Nephron progenitor cell (in vitro differentiated cells): ENCODE measurements around the gene NDUFA3.

Source experiments
- DNase-seq: peaks from one replicate; pipeline ENCODE4 v3.0.0; 2021
- H3K27ac Mint-ChIP-seq: 2 replicates; pipeline ENCODE4 v1.8.0; 2021; ENCODE audit warnings: mild to moderate bottlenecking, moderate library complexity, mixed read lengths
- H3K27me3 Mint-ChIP-seq: 2 replicates; pipeline ENCODE4 v1.8.0; 2021; ENCODE audit warnings: mild to moderate bottlenecking, low read depth, mixed read lengths; ENCODE audit not compliant: poor library complexity
- H3K36me3 Mint-ChIP-seq: 2 replicates; pipeline ENCODE4 v1.8.0; 2021; ENCODE audit warnings: low read depth, mixed read lengths
- H3K4me1 Mint-ChIP-seq: 2 replicates; pipeline ENCODE4 v1.8.0; 2021; ENCODE audit warnings: mixed read lengths
- H3K4me3 Mint-ChIP-seq: 2 replicates; pipeline ENCODE4 v1.8.0; 2021; ENCODE audit warnings: mild to moderate bottlenecking, moderate library complexity, mixed read lengths
- H3K9me3 Mint-ChIP-seq: 2 replicates; pipeline ENCODE4 v1.8.0; 2021; ENCODE audit warnings: mild to moderate bottlenecking, moderate library complexity, mixed read lengths
- TF ChIP-seq, protein P1 (sequence below): fragments of 200-600 bp; sonication (generic); IDR thresholded peaks from 2 replicates; pipeline ENCODE4 v1.5.0; 2021; ENCODE audit warnings: antibody characterized with exemption

Gene NDUFA3

DNA sequence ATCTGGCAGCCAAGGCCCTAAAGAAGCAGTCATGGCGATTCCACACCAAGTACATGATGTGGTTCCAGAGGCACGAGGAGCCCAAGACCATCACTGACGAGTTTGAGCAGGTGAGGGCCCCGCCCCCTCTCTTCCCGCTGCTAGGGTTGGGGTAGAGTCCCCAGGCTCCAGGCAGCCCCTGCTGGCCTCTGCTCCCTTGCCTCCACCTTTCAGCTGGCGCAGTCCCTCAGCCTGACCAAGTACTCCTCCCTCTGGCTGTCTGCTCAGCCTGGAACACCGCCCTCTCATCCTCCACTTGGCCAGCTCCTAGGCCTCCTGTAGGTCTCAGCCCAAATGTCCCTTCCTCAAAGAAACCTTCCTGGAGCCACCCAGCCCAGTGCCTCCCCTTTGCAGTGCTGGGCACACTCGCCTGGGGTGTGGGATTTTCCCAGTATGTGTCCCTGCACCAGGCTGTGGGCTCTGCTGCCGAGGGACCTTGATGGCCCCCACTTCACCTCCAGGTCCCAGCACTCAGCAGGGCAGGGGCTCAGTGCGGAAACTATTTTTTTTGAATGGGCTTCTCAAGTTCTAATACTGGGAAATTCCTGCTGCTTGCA is 51.2 kb downstream of the NDUFA3 start:
- Mint-ChIP-seq H3K4me3 (no peak overlapping the region), H3K36me3 (peaks cover 55% of the 10 kb centered on the region), H3K9me3 (no peaks in the 10 kb centered on the region), H3K4me1 (peaks cover 7% of the 10 kb centered on the region), H3K27ac (peak overlapping the region; percentile 72), H3K27me3 (peaks cover 3% of the 10 kb centered on the region)
- DNase-seq = no peak
- TF ChIP-seq, protein P1, sequence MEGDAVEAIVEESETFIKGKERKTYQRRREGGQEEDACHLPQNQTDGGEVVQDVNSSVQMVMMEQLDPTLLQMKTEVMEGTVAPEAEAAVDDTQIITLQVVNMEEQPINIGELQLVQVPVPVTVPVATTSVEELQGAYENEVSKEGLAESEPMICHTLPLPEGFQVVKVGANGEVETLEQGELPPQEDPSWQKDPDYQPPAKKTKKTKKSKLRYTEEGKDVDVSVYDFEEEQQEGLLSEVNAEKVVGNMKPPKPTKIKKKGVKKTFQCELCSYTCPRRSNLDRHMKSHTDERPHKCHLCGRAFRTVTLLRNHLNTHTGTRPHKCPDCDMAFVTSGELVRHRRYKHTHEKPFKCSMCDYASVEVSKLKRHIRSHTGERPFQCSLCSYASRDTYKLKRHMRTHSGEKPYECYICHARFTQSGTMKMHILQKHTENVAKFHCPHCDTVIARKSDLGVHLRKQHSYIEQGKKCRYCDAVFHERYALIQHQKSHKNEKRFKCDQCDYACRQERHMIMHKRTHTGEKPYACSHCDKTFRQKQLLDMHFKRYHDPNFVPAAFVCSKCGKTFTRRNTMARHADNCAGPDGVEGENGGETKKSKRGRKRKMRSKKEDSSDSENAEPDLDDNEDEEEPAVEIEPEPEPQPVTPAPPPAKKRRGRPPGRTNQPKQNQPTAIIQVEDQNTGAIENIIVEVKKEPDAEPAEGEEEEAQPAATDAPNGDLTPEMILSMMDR = no peak

DNA sequence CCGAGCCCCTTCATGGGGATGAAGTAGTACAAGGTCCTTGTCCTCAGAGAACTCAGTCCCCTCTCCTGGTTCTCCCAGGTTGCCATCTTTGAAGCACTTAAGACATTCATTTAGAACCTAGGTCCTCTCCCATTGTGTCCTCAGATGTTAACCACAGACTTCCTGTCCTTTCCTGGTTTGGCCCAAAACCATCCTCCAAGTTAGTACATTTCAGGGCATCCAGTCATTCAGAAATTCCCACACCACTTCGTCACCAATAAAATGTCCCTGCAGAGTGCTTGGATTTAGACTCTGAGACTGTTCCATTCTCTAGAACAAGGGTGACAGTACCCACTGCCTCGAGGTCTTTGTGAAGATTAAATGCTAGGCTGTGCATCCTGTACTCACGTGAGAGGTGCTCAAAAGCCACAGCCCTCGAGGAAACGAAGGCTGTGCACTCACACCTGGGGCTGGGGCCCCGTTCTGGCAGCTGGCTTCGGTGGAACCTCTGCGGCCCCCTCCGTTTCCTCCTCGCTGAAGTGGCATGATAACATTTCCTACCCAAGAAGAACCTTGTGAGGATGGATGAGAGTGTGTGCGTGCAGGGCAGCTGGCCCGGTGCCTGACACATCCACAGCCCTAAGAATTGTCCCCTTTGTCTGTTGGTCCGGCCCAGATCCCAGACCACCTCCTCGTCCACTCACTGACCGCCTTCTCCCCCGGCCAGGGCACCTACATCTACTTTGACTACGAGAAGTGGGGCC is 52.1 kb downstream of the NDUFA3 start:
- TF ChIP-seq, protein P1 = no peak
- Mint-ChIP-seq H3K27me3 (peaks cover 1% of the 10 kb centered on the region), H3K4me3 (no peak overlapping the region), H3K4me1 (peaks cover 17% of the 10 kb centered on the region), H3K27ac (peak overlapping the region; percentile 72), H3K36me3 (peaks cover 46% of the 10 kb centered on the region), H3K9me3 (peaks cover under 1% of the 10 kb centered on the region)
- DNase-seq = no peak

DNA sequence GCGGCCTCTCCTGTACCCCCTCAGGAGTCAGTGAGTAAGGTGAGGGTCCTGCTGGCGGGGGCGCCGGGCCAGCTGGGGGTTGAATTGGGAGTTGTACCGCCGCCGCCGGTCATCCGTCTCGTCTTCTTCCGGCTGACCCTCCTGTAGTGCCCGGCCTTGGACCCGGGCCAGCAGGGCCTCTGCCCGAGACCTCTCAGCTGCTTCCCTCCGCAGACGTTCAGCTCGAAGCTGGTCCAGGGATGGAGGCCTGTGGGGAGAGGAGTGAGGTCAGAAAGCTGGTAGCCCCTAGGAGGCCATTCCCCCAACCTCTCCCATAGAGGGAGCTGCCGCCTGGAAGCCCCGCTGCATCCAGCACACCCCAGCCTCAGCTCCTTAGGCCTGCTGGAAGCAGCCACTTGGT is 53.0 kb downstream of the NDUFA3 start:
- Mint-ChIP-seq H3K27me3 (no peaks in the 10 kb centered on the region), H3K9me3 (peaks cover 10% of the 10 kb centered on the region), H3K27ac (no peak overlapping the region), H3K36me3 (peaks cover 45% of the 10 kb centered on the region), H3K4me1 (peaks cover 26% of the 10 kb centered on the region), H3K4me3 (no peak overlapping the region)
- TF ChIP-seq, protein P1 = no peak
- DNase-seq = no peak

DNA sequence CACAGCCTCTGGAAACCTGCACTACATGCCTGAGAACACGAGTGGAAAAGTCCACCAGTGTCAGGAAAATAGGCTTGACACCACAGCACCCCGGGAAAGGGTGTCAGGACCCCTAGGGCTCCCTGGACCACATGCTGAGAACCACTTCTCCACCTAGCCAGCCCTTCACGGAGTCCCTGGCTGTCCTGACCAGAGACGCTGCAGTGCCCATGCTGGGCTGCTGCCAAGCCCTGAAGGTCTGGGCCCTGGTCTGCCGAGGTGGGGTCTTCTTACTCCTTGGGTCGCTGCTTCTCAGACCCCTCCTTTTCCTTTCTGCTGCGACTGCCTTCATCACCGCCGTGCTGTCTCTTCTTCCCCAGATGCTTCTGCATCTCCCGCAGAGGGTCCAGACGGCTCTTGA is 53.8 kb downstream of the NDUFA3 start:
- peaks cover 44% of the 10 kb centered on the region for H3K36me3 Mint-ChIP-seq
- H3K27me3 Mint-ChIP-seq = peaks cover 7% of the 10 kb centered on the region
- peaks cover 17% of the 10 kb centered on the region for H3K9me3 Mint-ChIP-seq
- H3K4me1 Mint-ChIP-seq = peaks cover 32% of the 10 kb centered on the region
- H3K4me3 Mint-ChIP-seq = no peak overlapping the region
- DNase-seq = no peak
- no peak overlapping the region for H3K27ac Mint-ChIP-seq
- TF ChIP-seq, protein P1 = no peak

DNA sequence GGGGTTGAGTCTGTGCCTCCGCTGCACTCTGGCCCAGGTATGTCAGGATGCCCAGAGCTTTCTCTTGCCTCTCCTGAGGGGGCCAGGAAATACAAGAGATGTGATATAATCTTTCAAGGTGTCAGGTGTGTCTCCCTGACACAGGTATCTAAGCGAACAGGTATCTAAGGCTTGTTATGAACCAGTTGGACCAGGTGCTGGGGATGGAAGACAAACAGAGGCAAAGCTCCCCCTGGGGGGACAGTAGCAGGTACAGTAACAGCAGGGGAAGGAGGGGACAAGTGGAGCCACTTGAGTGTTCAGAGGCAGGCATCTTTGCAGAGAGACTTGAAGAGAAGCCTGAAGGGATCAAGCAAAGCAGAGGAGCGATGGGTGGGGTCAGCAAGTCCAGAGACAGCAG is 54.3 kb downstream of the NDUFA3 start:
- Mint-ChIP-seq H3K36me3 (peaks cover 44% of the 10 kb centered on the region), H3K27me3 (peaks cover 11% of the 10 kb centered on the region), H3K27ac (peak overlapping the region; percentile 78), H3K4me1 (peaks cover 36% of the 10 kb centered on the region), H3K9me3 (peaks cover 21% of the 10 kb centered on the region), H3K4me3 (peak overlapping the region; percentile 35)
- no peak for DNase-seq
- TF ChIP-seq, protein P1 = no peak
